ENCODE measurements around the gene NUMA1. TPM values are rescaled to one million over a fixed set of nuclear protein-coding genes. Genes with fewer than 3 reads are reported as not detected.

The NUMA1 gene
- total RNA-seq, 4 donors from 2014 or later, result 142 to 237 (median 177) TPM

- intact Hi-C loops (cut with DNase I), result no loop called here
- TF ChIP-seq POLR2A (IDR thresholded peaks at IDR 0.05) (no peak), CTCF (IDR thresholded peaks at IDR 0.05) (no peak)
- H3K4me3 ChIP-seq, result no peak overlapping the region
- WGBS, 2 donors, result 61 to 62% methylated on average over 5 to 6 of the region's 7 CpGs
- DNase-seq, result no peak
- H3K27ac ChIP-seq, result no peak overlapping the region
- no peaks in the 10 kb centered on the region for H3K27me3 ChIP-seq
- peaks cover 2 to 55% (median 17%) of the 10 kb centered on the region in 3 donors for H3K4me1 ChIP-seq
- no peaks in the 10 kb centered on the region for H3K9me3 ChIP-seq
- H3K36me3 ChIP-seq, result peaks cover 85 to 100% (median 97%) of the 10 kb centered on the region in 3 donors
Measured at GRCh38 chr11:72008728-72009127, 71.6 kb downstream of the NUMA1 start.

- Histone ChIP-seq H3K9me3 (no peaks in the 10 kb centered on the region), H3K27ac (no peak overlapping the region), H3K4me3 (no peak overlapping the region), H3K4me1 (peaks cover 0 to 43% (median 5%) of the 10 kb centered on the region in 3 donors), H3K27me3 (no peaks in the 10 kb centered on the region), H3K36me3 (peaks cover 77 to 100% (median 97%) of the 10 kb centered on the region in 3 donors)
- TF ChIP-seq POLR2A (IDR thresholded peaks at IDR 0.05) (no peak), CTCF (IDR thresholded peaks at IDR 0.05) (no peak)
- WGBS, 2 donors, result 78 to 80% methylated on average over 5 of the region's 5 CpGs
- intact Hi-C loops (cut with DNase I), result no loop called here
- DNase-seq, result no peak
Measured at GRCh38 chr11:72007587-72007986, 72.8 kb downstream of the NUMA1 start.

- intact Hi-C loops (cut with DNase I), result no loop called here
- no peak for DNase-seq
- H3K9me3 ChIP-seq, result no peaks in the 10 kb centered on the region
- peaks cover 72 to 100% (median 94%) of the 10 kb centered on the region in 3 donors for H3K36me3 ChIP-seq
- peaks cover 0 to 38% (median 1%) of the 10 kb centered on the region in 3 donors for H3K4me1 ChIP-seq
- H3K27me3 ChIP-seq, result no peaks in the 10 kb centered on the region
- 91 to 100% methylated on average over 2 to 6 of the region's 15 CpGs for WGBS, 2 donors
- no peak overlapping the region for H3K27ac ChIP-seq
- TF ChIP-seq CTCF (IDR thresholded peaks at IDR 0.05), result no peak
- no peak for TF ChIP-seq POLR2A (IDR thresholded peaks at IDR 0.05)
- H3K4me3 ChIP-seq, result no peak overlapping the region
Measured at GRCh38 chr11:72007089-72007476, 73.3 kb downstream of the NUMA1 start.

- intact Hi-C loops (cut with DNase I), result no loop called here
- no peak for DNase-seq
- Histone ChIP-seq H3K36me3 (peaks cover 67 to 100% (median 88%) of the 10 kb centered on the region in 3 donors), H3K4me3 (no peak overlapping the region), H3K27me3 (no peaks in the 10 kb centered on the region), H3K4me1 (peaks cover 0 to 32% (median 0%) of the 10 kb centered on the region in 3 donors), H3K27ac (no peak overlapping the region), H3K9me3 (no peaks in the 10 kb centered on the region)
- WGBS, 2 donors, result 76 to 90% methylated on average over 5 to 8 of the region's 8 CpGs
- TF ChIP-seq POLR2A (IDR thresholded peaks at IDR 0.05), result no peak
- no peak for TF ChIP-seq CTCF (IDR thresholded peaks at IDR 0.05)
Measured at GRCh38 chr11:72006309-72007088, 73.8 kb downstream of the NUMA1 start.
